GM21526 (cell line): ENCODE data around the gene UNC80.
A peak's percentile ranks its signal among the peaks of the same experiment; 100 is the strongest.

Source experiments
- ATAC-seq: cut with Tn5 transposase; IDR thresholded peaks from one replicate; pipeline ENCODE4 v1.9.1; 2021; ENCODE audit warnings: moderate library complexity; ENCODE audit not compliant: unreplicated experiment, low FRiP score

UNC80 gene

DNA sequence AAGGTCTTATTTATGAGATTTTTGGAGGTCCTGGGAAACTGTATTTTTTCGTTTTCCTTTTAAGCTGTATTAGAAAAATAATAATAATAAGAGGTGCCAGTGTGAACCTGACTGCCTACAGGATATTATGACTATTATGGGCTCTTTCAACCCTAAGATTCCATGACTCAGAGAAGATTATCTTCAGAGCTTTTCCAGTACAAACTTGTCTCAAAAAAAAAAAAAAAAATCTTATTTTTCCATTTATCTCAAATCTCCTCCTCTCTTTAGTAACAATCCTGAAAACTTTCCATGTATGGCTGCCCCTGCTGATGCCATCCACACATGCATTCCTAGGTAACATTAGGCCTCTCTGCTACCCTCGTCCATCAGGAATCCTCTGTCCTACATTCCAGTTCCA, 194.1 kb downstream of the UNC80 start:
- no peak for ATAC-seq

DNA sequence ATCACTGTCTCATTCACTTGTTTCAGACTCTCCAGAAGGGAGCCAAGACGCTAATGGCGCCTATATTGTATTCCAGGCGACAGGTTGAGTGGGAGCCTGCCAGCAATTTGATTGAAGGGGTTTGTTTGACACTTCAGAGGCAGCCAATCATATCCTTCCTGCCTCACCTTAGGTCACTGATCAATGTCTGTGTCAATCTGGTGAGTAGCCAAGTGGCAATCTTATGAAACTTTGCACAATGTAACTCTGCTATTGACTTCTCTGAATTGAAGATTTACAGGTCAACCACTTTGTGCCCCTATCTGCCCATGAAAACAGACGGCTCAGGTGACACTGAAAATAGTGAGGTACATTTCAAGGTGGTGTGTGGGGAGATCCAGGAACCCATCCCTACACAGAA, 198.1 kb downstream of the UNC80 start:
- no peak for ATAC-seq

DNA sequence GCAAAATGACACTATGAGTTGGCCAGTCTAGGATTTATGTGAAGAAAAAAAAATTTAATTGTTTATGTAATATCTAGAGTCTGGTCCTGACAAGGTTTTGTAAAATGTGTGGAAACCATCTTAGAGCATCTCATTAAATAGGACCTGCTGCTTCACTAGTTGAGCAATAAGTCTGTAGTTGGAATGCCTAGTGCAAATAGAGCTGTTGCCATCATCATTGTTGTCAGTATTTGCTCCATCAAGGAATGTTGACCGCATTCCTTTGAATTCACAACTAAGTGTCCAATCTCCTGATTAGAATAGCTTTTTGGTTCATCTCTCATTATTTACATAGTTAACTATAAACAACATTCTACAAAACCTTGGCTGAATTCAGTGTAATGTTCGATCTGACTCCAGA, 198.6 kb downstream of the UNC80 start:
- no peak for ATAC-seq

DNA sequence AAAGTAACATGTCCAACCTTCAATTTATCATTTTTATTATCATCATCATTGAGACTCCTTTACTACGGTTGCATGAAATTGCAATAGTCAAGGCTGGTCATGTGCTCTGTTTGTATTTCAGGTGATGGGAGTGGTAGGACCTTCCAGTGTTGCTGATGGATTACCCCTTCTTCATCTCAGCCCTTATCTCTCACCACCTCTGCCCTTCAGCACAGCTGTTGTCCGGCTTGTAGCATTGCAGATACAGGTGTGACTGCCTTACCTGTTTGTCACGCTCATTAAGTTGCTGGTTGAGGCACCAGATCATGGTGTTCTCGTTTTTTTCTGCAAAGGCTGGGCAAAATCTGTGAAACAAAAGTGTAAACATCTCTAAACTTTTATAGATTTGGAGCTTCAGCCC, 199.1 kb downstream of the UNC80 start:
- ATAC-seq: no peak

DNA sequence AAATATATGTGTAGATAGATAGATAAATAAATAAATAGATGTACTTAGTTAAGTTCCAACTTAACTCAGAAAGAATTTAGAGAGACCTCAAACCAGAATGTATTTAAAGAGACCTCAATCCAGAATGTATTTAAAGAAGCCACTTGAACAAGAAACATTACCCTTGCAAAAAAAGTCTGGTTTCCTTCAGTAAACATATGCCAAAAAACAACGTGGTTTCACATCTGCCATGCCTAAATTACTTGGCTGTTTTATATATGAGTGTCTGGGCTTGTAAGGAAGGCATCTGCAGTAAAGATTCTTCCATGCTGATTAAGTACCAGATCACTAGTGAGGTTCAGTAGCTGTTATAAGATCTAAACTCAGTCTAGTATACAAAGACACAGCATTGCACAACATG, 201.7 kb downstream of the UNC80 start:
- ATAC-seq: no peak

DNA sequence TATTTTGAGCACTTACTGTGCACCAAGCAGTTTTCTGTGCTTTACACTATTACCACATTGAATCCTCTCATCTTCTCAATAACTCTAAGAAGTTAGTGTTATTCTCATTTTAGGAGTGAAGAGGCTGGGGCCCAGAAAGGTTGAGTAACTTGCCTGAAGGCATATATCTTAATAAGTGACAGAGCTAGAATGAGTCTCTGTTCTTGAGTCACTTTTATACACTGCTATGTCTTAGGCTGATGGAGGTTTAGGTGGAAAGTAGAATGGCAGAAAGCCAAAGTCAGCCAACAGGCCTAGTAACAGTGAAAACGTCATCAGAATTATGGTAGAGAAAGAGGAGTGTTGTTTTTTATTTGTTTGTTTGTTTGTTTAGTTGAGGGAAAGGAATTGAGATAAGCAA, 202.9 kb downstream of the UNC80 start:
- no peak for ATAC-seq

DNA sequence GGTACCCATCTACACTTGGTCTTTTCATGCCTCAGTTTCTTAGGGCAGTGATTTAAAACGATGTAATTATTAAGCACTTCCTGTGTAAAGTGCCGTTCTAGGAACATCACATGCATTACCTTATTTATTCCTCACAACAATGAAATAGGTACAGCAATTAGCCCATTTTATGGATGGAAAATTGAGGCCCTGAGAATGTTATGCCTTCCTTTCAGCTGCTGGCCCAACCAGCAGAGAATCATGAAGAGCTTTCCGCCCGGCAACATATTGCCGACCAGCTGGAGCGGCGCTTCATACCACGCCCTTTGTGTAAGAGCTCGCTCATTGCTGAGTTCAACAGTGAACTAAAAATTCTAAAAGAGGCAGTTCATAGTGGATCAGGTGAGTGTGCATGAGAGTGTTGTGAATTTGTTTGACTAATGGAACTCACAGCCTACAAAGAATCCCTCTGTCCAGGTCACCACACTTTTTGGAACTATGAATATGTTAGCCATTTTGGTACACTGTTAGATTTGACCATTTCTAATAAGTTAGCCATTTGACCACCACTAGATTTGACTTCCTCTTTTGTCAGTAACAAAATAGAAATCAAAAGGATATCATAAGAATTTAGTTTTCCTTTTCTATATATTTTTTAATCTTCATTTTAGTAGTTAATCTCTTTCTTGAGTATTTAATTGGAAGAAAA, 205.2 kb downstream of the UNC80 start:
- no peak for ATAC-seq

DNA sequence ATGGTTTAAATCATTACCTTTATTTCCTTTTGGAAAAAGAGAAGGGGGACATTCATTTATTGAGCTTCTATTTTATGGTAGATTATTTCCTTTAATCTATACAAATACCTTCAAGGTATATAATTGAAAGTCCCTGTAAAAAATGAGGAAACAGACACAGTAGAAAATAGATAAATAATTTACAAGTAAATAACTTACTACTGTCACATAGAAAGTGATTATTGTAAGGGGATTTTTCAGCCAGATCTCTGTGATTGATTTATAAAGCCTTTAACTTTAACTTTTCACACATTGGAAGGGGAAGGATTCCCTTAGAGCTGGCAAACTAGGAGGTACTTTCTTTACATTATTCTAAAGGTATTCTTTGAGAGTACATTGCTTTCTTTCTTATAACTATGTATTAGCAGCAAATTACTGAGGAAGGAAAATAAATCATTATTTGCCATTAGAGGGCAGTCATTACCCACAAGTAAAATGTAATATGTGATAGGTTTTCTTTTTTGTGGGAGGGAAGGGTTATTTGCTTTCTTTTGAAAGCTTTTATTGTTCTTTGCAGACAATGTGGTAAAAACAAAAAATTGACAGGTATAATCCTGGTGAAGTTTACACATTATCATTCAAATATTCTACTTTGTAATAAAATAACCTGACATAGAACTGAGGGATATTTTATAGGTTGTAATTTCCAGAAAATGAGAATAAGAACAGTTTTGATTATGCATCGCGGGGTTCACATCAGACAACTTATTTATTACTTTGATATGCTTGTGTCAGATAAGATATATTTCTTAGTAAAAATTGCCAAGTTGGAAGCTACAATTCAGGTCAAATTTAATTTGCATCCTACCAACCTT, 206.0 kb downstream of the UNC80 start:
- ATAC-seq: no peak

DNA sequence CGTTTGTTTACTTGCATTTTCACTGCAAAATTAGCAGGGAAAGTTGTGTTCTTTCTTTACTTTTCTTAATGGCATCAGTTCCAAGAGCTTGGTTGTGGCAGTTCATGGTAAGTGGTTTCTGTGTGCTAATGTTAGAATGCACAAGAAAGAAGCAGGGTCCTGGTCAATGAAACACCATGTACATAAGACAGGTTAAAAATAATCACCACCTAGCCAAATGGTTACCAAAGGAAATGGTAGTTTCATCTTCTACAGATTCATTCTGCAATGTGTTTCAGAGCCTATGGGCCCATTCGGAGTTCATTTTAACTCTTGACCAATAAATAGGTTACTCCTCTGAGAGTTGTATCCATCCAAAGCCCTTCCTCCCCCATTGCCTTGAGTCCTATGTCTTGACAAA, 212.7 kb downstream of the UNC80 start:
- no peak for ATAC-seq

DNA sequence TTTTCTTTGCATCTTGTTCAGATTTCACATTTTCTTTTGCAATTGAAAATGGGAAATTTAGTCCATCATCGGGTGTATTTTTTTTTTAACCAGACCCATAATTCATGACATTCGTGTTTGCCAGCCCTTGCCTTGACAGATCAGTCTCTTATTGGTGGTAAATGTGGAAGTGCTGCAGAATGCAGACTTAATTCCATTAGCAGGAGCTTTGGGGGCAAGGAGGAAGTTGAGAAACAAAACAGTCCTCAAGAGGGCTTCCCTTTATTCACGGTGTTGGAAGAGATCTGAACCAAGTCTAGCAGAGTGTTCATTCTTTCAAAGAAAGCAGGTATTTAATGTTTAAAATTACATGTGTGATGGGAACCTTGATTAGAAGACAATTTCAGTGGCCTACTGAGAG, 214.2 kb downstream of the UNC80 start:
- no peak for ATAC-seq

DNA sequence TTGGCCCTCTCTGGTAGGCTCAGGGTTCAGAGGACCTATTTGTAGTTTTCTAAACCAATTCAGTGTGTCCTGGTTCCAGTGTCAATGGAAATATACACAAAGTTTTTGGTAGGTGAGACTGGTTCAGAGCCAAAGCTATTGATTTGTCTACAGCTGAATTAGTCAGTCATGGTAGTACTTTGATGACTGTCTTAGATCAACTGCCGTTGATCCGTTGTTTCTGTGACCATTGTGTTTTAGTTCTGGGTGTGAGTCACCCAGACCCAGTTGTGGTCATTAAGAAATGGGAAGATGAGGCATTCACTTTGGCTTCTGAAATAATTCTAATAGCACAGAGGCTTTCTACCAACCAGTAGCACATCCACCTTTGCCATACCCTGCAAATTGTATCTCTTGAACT, 214.8 kb downstream of the UNC80 start:
- no peak for ATAC-seq

DNA sequence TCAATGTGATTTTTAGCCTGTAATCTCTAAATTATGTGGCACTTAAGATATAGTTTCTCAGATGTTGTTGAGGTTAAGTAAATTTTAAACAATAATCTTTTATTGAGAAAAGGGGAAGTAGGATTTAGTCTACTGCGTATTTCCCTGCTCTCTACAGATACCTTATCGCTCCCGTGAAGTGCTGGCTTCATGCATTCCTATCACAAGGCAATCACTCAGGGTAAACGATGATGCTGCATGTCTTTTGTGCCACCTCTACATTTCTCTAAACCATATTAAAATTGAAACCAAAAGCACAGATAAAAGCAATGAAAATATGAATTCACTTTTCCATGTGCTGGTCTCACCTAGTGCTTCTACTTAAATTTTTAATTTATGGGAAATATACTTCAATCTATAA, 216.4 kb downstream of the UNC80 start:
- ATAC-seq: no peak

DNA sequence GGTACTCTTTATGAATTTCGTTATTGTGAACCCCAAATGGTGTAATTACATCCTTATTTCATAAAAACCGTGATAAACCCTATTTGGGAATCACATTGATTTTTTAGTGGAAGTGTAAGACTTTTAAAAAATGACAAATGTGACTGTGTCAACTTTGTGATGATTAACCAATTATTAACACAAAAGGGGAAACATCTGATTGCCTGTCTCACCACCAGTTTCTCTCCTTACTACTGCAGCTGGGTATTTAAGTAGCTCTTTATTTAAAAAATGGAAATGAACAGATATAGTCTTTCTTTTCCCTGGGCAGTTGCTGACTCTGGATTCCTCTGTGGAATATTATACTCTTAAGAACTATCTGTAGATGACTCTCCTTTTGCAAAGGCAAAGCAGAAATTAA, 219.2 kb downstream of the UNC80 start:
- ATAC-seq: no peak

DNA sequence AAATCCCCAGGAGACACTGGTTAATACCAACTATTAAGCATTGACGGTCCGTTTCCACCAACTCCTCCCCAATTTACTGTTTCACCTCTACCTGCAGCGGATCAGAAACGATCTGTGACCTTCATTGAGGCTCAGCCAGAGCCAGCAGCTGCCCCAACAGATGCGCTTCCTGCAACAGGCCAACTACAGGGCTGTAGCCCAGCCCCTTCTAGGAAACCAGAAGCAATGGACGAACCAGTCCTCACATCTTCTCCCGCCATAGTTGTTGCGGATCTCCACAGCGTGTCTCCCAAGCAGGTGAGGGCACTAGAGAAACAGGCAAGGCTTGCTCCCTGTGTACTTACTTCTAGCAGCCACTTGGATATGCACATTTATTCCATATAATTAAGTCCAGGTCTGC, 222.3 kb downstream of the UNC80 start:
- ATAC-seq: no peak

DNA sequence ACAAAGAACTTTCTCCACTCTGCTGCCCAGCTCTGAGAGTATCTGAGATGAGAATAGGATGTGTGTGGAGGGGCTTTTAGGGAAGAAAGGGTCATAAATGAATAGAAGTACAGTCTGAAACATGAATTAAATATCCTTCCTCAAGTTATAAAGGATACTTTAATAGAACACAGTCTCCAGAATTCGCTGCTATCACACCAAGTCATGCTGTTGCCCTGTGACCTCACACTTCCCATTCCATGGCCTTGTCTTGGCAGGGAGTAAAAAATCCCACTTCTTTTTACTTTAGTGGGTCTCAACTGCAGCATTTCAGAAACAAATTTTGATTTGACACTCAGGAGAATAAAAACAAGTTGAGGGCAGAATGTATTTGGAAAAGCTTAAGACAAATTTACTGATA, 227.0 kb downstream of the UNC80 start:
- ATAC-seq: no peak

DNA sequence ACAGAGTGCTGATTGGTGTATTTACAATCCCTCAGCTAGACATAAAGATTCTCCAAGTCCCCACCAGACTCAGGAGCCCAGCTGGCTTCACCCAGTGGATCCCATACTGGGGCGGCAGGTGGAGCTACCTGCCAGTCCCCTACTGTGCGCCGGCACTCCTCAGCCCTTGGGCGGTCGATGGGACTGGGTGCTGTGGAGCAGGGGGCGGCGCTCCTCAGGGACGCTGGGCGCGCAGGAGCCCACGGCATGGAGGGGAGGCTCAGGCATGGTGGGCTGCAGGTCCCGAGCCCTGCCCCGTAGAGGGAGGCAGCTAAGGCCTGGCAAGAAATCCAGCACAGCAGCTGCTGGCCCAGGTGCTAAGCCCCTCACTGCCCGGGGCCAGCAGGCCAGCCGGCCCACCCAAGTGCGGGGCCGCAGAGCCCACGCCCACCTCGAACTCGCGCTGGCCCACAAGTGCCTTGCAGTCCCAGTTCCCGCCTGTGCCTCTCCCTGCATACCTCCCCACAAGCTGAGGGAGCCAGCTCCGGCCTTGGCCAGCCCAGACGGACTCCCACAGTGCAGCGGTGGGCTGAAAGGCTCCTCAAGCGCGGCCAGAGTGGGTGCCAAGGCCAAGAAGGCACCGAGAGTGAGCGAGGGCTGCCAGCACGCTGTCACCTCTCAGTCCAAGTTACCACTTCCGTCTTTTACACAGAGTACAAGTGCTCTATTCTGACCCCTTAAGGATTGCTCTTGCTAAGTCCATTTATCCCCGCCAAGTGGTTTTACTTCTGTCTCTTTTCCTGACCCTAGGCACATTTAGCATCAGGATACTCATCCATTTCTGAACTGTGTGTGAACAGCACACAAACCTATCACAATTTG, 229.1 kb downstream of the UNC80 start:
- no peak for ATAC-seq

DNA sequence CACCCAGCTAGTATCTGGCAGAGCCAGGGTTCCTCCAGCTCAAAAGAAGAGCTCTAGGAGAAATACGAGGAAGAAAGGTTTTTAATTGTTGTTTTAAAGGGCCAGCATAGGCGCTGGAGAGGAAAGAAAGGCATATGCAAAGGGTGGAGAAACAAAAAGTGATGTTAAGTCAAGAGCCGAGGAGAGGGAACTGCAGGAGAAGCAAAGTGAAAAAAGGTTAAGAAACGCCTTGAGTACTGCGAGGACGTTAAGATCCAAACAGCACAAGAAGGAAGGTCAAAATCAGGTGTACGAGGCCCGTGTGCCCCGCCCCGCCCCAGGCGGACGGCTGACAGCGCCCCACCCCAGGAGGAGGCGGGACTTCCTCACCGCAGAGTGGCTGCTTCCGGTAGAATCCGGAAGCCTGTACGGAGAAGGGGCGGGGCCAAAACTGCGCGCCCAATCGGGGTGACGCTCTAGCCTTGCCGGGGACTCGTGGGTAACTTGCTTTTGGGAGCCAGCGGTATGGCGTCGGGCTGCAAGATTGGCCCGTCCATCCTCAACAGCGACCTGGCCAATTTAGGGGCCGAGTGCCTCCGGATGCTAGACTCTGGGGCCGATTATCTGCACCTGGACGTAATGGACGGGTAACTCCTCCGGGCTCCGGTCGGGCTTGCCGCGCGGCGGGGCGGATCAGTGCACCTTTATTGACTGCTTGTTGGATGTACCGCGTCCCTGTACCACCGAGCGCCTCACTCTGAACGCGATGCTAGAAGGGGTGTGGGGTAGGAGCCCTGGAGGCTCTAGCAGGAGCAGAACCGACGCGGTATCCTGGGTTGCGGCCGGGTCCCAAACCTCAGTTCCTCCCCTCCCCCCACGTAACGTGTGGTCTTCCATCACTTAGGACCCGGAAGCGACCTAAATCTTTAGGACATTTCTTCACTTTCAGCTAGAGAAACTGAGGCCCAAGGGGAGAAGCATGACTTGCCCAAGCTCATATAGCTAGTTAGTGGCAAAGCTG, 230.8 kb downstream of the UNC80 start, which contains the start of gene RPE:
Gene RPE, plus strand, starts transcription at position 481 of the 1,000 bp plus-strand sequence. Its CDS starts 24 bp downstream, at position 505.
- peak; percentile 99 for ATAC-seq

DNA sequence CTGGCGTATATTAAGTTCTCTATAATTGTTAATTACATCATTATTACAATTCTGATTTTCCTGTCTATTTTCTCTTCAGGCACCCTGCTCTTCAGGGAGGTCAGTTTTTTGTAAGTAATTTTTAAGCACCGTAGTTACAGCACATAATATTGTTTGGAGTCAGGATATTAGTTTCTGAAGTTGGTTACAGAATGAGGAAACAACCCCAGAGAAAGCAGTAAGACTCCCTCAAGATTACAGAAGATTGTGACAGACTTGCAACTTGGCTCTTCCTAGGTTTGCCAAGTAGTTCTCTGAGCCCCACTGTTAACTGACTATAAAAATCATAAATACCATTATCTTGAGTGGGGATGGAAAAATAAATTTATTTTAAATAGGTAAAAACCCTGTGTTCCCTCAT, 231.7 kb downstream of the UNC80 start:
- no peak for ATAC-seq

DNA sequence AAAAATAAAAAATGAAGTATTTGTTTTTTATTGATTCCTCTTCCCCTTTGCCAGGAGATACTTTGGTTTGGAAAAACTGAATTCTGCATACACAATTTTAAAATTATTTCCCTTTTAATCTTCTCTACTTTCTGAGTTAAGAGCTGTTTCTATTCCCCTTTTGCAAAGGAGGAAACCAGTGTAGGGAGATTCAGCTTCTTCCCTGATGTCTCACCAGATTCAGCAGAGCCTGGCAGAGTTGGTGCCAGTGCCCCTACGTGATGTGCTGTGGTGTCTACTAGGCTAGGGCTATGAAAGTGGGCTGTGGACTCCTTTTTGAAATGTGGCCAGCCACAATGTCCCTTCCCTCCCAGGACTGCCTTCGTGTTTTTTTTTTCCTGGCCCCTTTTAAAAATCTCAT, 233.2 kb downstream of the UNC80 start:
- ATAC-seq: no peak

DNA sequence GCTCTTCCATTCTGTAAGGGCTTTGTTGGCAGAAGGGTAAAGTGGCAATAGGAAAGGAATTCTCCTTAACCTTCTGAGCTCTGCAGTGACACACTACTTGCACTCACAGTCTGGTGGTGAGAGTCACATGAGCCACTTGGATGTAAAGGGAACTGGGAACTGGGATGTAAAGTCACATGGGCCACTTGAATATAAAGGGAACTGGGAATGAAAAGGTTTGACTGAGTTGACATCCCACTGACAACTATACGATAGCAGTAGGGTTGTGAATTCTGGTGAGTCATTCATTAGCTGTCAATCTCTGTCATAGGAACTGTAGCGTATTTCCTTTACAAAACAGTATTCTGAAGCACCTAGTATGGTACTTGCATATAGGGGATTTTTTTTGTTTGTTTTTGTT, 236.3 kb downstream of the UNC80 start:
- ATAC-seq: no peak
